Gastrocnemius medialis (tissue), 4 donors: Measurements from ENCODE around the gene APH1B.

Experiments
- CTCF ChIP-seq, 5 experiments: fragments of 450-650 bp in 3 of 5; fragments of 200-600 bp in 2 of 5; sonication (generic) in 2 of 5; IDR thresholded peaks in 4 of 5; conservative IDR thresholded peaks in 1 of 5; 1 replicate in 4 of 5; 2 replicates in 1 of 5; pipeline ENCODE4 v1.5.1; 2016 to 2019; ENCODE audit warnings: antibody characterized with exemption in 5 of 5, mild to moderate bottlenecking in 3 of 5, moderate library complexity in 3 of 5
- POLR2A ChIP-seq, 2 donors: fragments of 450-650 bp; IDR thresholded peaks; one replicate each; pipeline ENCODE4 v1.6.1; 2017; ENCODE audit warnings: antibody characterized with exemption in 2 of 2, mild to moderate bottlenecking in 2 of 2, moderate library complexity in 2 of 2

- TF ChIP-seq CTCF (IDR thresholded peaks at IDR 0.05 in 4 of 5, conservative IDR thresholded peaks at IDR 0.05 in 1 of 5) (no peak), POLR2A (IDR thresholded peaks at IDR 0.05) (no peak)
Measured at GRCh38 chr15:63295341-63295740, 17.9 kb downstream of the APH1B start.
